DOHH2 (cell line): Measurements from ENCODE around the gene PTPN3.

Source experiments
- CTCF ChIP-seq: fragments of 200-600 bp; sonication (generic); IDR thresholded peaks from one replicate; pipeline ENCODE4 v1.5.1; 2014; ENCODE audit warnings: antibody characterized with exemption, mild to moderate bottlenecking, low read depth, low read length; ENCODE audit not compliant: poor library complexity, severe bottlenecking
- EZH2phosphoT487 ChIP-seq: fragments of 200-600 bp; sonication (generic); IDR thresholded peaks from 2 replicates; pipeline ENCODE4 v1.6.1; 2017; ENCODE audit warnings: borderline replicate concordance, mild to moderate bottlenecking, antibody characterized with exemption, low read length, moderate library complexity, mixed read lengths

GRCh38 chr9:109436071-109436470, 62.0 kb downstream of the PTPN3 start:
- no peak for TF ChIP-seq CTCF
- no peak for TF ChIP-seq EZH2phosphoT487
